OCI-LY3 (cell line): Measurements from ENCODE around the gene CSRP1.
A peak's percentile ranks its signal among the peaks of the same experiment; 100 is the strongest.

Experiments
- H2AFZ ChIP-seq: fragments of 200-600, 300-600 bp; shearing (Covaris generic); 2 replicates; pipeline ENCODE4 v1.6.0; 2014; ENCODE audit warnings: antibody characterized with exemption, low read depth, low read length
- H3K27ac ChIP-seq: fragments of 200-600, 300-600 bp; sonication (generic); 2 replicates; pipeline ENCODE4 v1.5.1; 2014; ENCODE audit warnings: mild to moderate bottlenecking, low read length, moderate library complexity, mixed read lengths
- H3K27me3 ChIP-seq: fragments of 200-600, 300-600 bp; sonication (generic); 2 replicates; pipeline ENCODE4 v1.6.1; 2014; ENCODE audit warnings: low read depth, low read length, mixed read lengths
- H3K36me3 ChIP-seq: fragments of 200-600, 300-600 bp; sonication (generic); replicated peaks from 2 replicates; pipeline ENCODE3; 2014; ENCODE audit warnings: low read depth, low read length, mixed read lengths
- H3K4me1 ChIP-seq: fragments of 300-600, 200-600 bp; sonication (generic); 2 replicates; pipeline ENCODE4 v1.6.1; 2014; ENCODE audit warnings: low read length, mixed read lengths
- H3K4me2 ChIP-seq: fragments of 200-600, 300-600 bp; sonication (generic); 2 replicates; pipeline ENCODE4 v1.6.1; 2014; ENCODE audit warnings: low read length, mixed read lengths
- H3K4me3 ChIP-seq: fragments of 300-600, 200-600 bp; sonication (generic); 2 replicates; pipeline ENCODE4 v1.5.1; 2014; ENCODE audit warnings: antibody characterized with exemption, mild to moderate bottlenecking, low read length, moderate library complexity
- H3K79me2 ChIP-seq: fragments of 300-600, 200-600 bp; shearing (Covaris generic); 2 replicates; pipeline ENCODE4 v1.6.1; 2014; ENCODE audit warnings: mild to moderate bottlenecking, low read length, mixed read lengths
- H3K9ac ChIP-seq: fragments of 300-600, 200-600 bp; shearing (Covaris generic); 2 replicates; pipeline ENCODE4 v1.6.0; 2014; ENCODE audit warnings: mild to moderate bottlenecking, low read length, moderate library complexity
- H3K9me3 ChIP-seq: fragments of 200-600, 300-600 bp; shearing (Covaris generic); 2 replicates; pipeline ENCODE4 v1.6.1; 2014; ENCODE audit warnings: low read length, mixed read lengths; ENCODE audit not compliant: insufficient read depth
- H4K20me1 ChIP-seq: fragments of 200-600, 300-600 bp; sonication (generic); 2 replicates; pipeline ENCODE4 v1.6.1; 2016; ENCODE audit warnings: low read length, mixed read lengths; ENCODE audit not compliant: insufficient read depth
- CTCF ChIP-seq: fragments of 200-600, 300-600 bp; sonication (generic); IDR thresholded peaks from 2 replicates; pipeline ENCODE4 v1.5.1; 2014; ENCODE audit warnings: antibody characterized with exemption, low read length, low read depth
- EZH2phosphoT487 ChIP-seq: fragments of 200-600 bp; shearing (Covaris generic); IDR thresholded peaks from 2 replicates; pipeline ENCODE4 v1.6.1; 2018; ENCODE audit warnings: antibody characterized with exemption, mixed run types, low read depth

Gene CSRP1

DNA sequence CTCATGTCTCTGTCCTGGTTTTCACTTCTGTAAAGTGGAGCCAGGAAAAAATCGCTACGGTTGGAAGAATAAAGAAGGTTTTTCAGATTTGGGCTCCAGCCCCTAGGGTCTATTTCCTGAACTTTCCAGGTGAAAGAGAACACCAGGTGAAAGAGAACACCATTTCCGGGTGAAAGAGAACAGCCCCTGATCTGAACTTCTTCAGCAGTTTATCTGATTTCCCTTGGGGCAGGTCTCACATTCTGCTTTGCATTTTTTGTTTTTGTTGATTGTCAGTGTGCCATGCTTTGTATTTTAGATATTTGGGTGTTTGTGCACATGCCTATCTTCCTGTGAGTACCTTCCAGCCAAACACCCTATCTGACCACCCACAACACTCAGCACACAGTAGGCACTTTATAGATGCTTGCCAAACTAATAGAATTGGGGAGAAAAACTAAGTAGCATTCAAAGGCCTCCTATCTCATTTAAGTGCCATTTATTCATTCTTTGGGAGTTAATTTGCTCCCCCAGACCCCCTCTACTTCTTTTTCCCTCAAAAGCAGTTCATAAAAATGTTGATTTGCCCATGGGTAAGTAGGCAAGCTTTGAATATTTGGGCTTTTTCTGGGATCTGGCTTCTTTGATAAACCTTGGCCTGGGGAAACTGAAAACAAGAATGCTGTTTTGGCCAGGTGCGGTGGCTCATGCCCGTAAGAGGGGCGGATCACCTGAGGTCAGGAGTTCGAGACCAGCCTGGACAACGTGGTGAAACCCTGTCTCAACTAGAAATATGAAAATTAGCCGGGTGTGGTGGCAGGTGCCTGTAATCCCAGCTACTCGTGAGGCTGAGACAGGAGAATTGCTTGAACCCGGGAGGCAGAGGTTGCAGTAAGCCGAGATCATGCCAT is 34.2 kb upstream of the CSRP1 start:
- Histone ChIP-seq H3K4me3 (no peak overlapping the region), H3K79me2 (no peaks in the 10 kb centered on the region), H3K9ac (no peak overlapping the region), H3K4me1 (peaks cover 24% of the 10 kb centered on the region), H3K4me2 (no peak overlapping the region), H4K20me1 (no peaks in the 10 kb centered on the region), H2AFZ (no peak overlapping the region), H3K36me3 (no peaks in the 10 kb centered on the region), H3K27me3 (peaks cover 28% of the 10 kb centered on the region), H3K9me3 (no peaks in the 10 kb centered on the region), H3K27ac (no peak overlapping the region)
- no peak for TF ChIP-seq CTCF
- no peak for TF ChIP-seq EZH2phosphoT487

DNA sequence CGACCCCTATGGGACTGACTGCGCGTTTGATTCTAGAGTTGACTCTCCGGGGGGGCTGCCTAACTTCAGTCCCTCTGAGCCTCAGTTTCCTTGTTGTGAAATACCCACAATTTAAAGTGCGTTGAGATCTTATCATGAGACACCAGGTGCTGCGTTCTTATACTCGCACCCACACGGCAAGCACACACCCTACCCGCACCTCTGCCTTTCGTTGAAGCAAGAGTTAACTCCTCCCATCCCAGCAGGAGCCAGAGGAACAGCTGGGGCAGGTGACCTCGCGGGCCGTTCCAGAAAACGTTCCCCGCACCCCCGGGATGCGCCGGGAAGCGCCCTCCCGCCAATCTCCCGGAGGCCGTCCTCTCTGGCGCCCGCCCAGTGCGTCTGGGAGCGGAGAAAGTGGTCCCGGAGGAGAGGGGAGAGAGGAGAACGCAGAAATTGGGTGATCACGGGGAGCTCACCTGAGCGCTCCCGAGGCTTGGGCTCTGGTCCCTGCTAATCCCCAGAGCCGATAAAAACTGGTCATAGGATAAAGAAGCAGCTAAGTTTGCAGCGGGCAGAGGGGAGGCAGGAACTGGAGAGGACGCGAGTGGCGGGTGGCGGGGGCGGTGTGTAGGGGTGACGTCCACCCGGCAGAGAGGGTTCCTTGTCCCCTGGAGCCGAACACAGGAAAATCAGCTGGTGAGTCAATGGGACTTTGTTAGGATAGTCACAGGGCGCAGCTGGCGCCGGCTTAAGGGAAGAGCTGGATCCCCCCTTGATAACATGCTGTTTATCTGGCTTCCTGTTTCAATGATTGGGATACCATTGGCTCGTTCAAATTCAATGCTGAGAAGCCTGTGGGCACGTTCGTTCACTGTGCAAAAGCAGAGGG is 32.9 kb upstream of the CSRP1 start:
- Histone ChIP-seq H3K27me3 (peaks cover 28% of the 10 kb centered on the region), H3K4me1 (peaks cover 34% of the 10 kb centered on the region)

GRCh38 chr1:201538612-201539551 is 32.0 kb upstream of the CSRP1 start, which contains the start of gene NAV1:
Gene NAV1 (plus strand): TSS chr1:201539127. CDS start chr1:201622885, 83,758 bp downstream.
- Histone ChIP-seq H3K9ac (peak within 1 kb of the TSS; percentile 26), H3K4me1 (peaks cover 39% of the 10 kb centered on the region), H3K36me3 (peaks cover 1% of the 10 kb centered on the region), H2AFZ (0 out of 2 replicates have a peak within 1 kb of the TSS, but pooled peaks have one; percentile 23), H3K79me2 (no peaks in the 10 kb centered on the region), H3K4me2 (peak within 1 kb of the TSS; percentile 67), H3K9me3 (no peaks in the 10 kb centered on the region), H3K4me3 (peak within 1 kb of the TSS; percentile 74), H3K27me3 (peaks cover 28% of the 10 kb centered on the region), H3K27ac (no peak within 1 kb of the TSS), H4K20me1 (no peaks in the 10 kb centered on the region)
- TF ChIP-seq EZH2phosphoT487: no peak

More for the DNA sequence above, 32.9 kb upstream of the CSRP1 start:
- Histone ChIP-seq H3K4me2 (peak overlapping the region; percentile 67), H3K9ac (no peak overlapping the region), H3K9me3 (no peaks in the 10 kb centered on the region), H2AFZ (no peak overlapping the region), H4K20me1 (no peaks in the 10 kb centered on the region), H3K36me3 (no peaks in the 10 kb centered on the region), H3K4me3 (peak overlapping the region; percentile 74), H3K79me2 (no peaks in the 10 kb centered on the region), H3K27ac (no peak overlapping the region)
- TF ChIP-seq CTCF (no peak), EZH2phosphoT487 (no peak)

GRCh38 chr1:201537891-201538611 is 31.1 kb upstream of the CSRP1 start:
- TF ChIP-seq CTCF: no peak
- TF ChIP-seq EZH2phosphoT487: no peak
- Histone ChIP-seq H4K20me1 (no peaks in the 10 kb centered on the region), H3K36me3 (peaks cover 3% of the 10 kb centered on the region), H3K4me2 (peak overlapping the region; percentile 67), H3K9me3 (no peaks in the 10 kb centered on the region), H3K79me2 (no peaks in the 10 kb centered on the region), H3K4me3 (peak overlapping the region; percentile 74), H3K4me1 (peaks cover 39% of the 10 kb centered on the region), H3K27me3 (peaks cover 28% of the 10 kb centered on the region), H3K9ac (no peak overlapping the region), H3K27ac (no peak overlapping the region), H2AFZ (no peak overlapping the region)
